GM18498 (cell line): ENCODE data around the gene MT1HL1.
"Not testable (repeated sequence)": the region's sequence is repeated elsewhere in the genome, so short reads cannot be mapped to it uniquely, and the experiment has no call there.

Experiments used
- ATAC-seq: cut with Tn5 transposase; IDR thresholded peaks from one replicate; pipeline ENCODE4 v1.9.1; 2021; ENCODE audit warnings: mild to moderate bottlenecking, moderate library complexity; ENCODE audit not compliant: unreplicated experiment

MT1HL1 gene

GRCh38 chr1:237018896-237019295 lies 14.7 kb upstream of the MT1HL1 start:
- ATAC-seq: no peak

- no peak for ATAC-seq
These were observed 12.4 kb upstream of the MT1HL1 start for GRCh38 chr1:237016626-237017025.

- no peak for ATAC-seq
These were observed 9.4 kb upstream of the MT1HL1 start for GRCh38 chr1:237013608-237014007.

- no peak for ATAC-seq
These were observed 8.6 kb upstream of the MT1HL1 start for GRCh38 chr1:237012788-237013383.

- ATAC-seq: no peak
These were observed 8.1 kb upstream of the MT1HL1 start for GRCh38 chr1:237012361-237012760.

- ATAC-seq: no peak
These were observed 7.2 kb upstream of the MT1HL1 start for GRCh38 chr1:237011432-237011831.

- ATAC-seq: no peak
These were observed 5.4 kb upstream of the MT1HL1 start for GRCh38 chr1:237009611-237010010.

GRCh38 chr1:237007147-237007881 lies 3.1 kb upstream of the MT1HL1 start:
- no peak for ATAC-seq

GRCh38 chr1:237005674-237006073 lies 1.4 kb upstream of the MT1HL1 start:
- ATAC-seq: no peak

- ATAC-seq: no peak
These were observed 725 bp downstream of the MT1HL1 start for GRCh38 chr1:237003516-237003915.

- no peak for ATAC-seq
These were observed 4.0 kb downstream of the MT1HL1 start for GRCh38 chr1:237000191-237000590.

GRCh38 chr1:236998546-236998945 lies 5.7 kb downstream of the MT1HL1 start:
- no peak for ATAC-seq

GRCh38 chr1:236997882-236998281 lies 6.4 kb downstream of the MT1HL1 start:
- no peak for ATAC-seq

- ATAC-seq: no peak
These were observed 6.9 kb downstream of the MT1HL1 start for GRCh38 chr1:236997361-236997760.

- no peak for ATAC-seq
These were observed 9.8 kb downstream of the MT1HL1 start for GRCh38 chr1:236994450-236994849.

- no peak for ATAC-seq
These were observed 11.8 kb downstream of the MT1HL1 start for GRCh38 chr1:236992449-236992848.

GRCh38 chr1:236990052-236990445 lies 14.2 kb downstream of the MT1HL1 start:
- ATAC-seq: no peak

GRCh38 chr1:236989290-236990051 lies 14.8 kb downstream of the MT1HL1 start:
- ATAC-seq: no peak

- no peak for ATAC-seq
These were observed 20.4 kb downstream of the MT1HL1 start for GRCh38 chr1:236983818-236984217.

GRCh38 chr1:236982380-236982779 lies 21.9 kb downstream of the MT1HL1 start:
- no peak for ATAC-seq

- ATAC-seq: not testable (repeated sequence)
These were observed 22.8 kb downstream of the MT1HL1 start for GRCh38 chr1:236981431-236981830.

- ATAC-seq: no peak
These were observed 23.6 kb downstream of the MT1HL1 start for GRCh38 chr1:236980673-236981072.
